Measurements from ENCODE around the gene IGFBP3.

- no peak for TF ChIP-seq POLR2A (IDR thresholded peaks at IDR 0.05; ENCODE audit: low read length)
- TF ChIP-seq GATA1 (IDR thresholded peaks at IDR 0.05; ENCODE audit: low read depth, low read length): no peak
Observed at GRCh38 chr7:45924283-45924682, 3.2 kb upstream of the IGFBP3 start.
